Measurements from ENCODE around the gene SLC16A12.
A peak's percentile ranks its signal among the peaks of the same experiment; 100 is the strongest.

SLC16A12 gene

GRCh38 chr10:89518108-89518507 lies 17.3 kb downstream of the SLC16A12 start:
- Mint-ChIP-seq H3K4me1 (ENCODE audit: low read depth in 2 of 2) (peaks cover 0 to 2% of the 10 kb centered on the region in 2 donors), H3K27me3 (peaks cover 0 to 11% of the 10 kb centered on the region in 2 donors), H3K4me3 (no peak overlapping the region), H3K9me3 (no peaks in the 10 kb centered on the region), H3K36me3 (ENCODE audit: insufficient read depth) (no peaks in the 10 kb centered on the region), H3K27ac (no peak overlapping the region)
- DNase-seq (no peak), ATAC-seq (replicated peaks) (no peak)

- peaks cover 0 to 11% of the 10 kb centered on the region in 2 donors for H3K27me3 Mint-ChIP-seq
- H3K9me3 Mint-ChIP-seq: no peaks in the 10 kb centered on the region
- peaks cover 0 to 2% of the 10 kb centered on the region in 2 donors for H3K4me1 Mint-ChIP-seq (ENCODE audit: low read depth in 2 of 2)
- DNase-seq (no peak), ATAC-seq (replicated peaks) (no peak)
- H3K4me3 Mint-ChIP-seq: no peak overlapping the region
- H3K36me3 Mint-ChIP-seq (ENCODE audit: insufficient read depth): no peaks in the 10 kb centered on the region
- H3K27ac Mint-ChIP-seq: no peak overlapping the region
Observed at GRCh38 chr10:89516149-89516832, 19.1 kb downstream of the SLC16A12 start.

GRCh38 chr10:89515031-89515841 lies 20.2 kb downstream of the SLC16A12 start:
- Mint-ChIP-seq H3K27ac (no peak overlapping the region), H3K36me3 (ENCODE audit: insufficient read depth) (no peaks in the 10 kb centered on the region), H3K27me3 (peaks cover under 1 to 5% of the 10 kb centered on the region in 2 donors), H3K4me3 (no peak overlapping the region), H3K9me3 (no peaks in the 10 kb centered on the region), H3K4me1 (ENCODE audit: low read depth in 2 of 2) (peaks cover 0 to 2% of the 10 kb centered on the region in 2 donors)
- ATAC-seq (replicated peaks): no peak
- no peak for DNase-seq

- H3K4me1 Mint-ChIP-seq (ENCODE audit: low read depth in 2 of 2): peaks cover 0 to 2% of the 10 kb centered on the region in 2 donors
- H3K27ac Mint-ChIP-seq: no peak overlapping the region
- H3K9me3 Mint-ChIP-seq: no peaks in the 10 kb centered on the region
- ATAC-seq (replicated peaks) (no peak), DNase-seq (no peak)
- H3K27me3 Mint-ChIP-seq: peaks cover 10 to 13% of the 10 kb centered on the region in 2 donors
- H3K4me3 Mint-ChIP-seq: no peak overlapping the region
- H3K36me3 Mint-ChIP-seq (ENCODE audit: insufficient read depth): no peaks in the 10 kb centered on the region
Observed at GRCh38 chr10:89513206-89513605, 22.2 kb downstream of the SLC16A12 start.

- H3K4me3 Mint-ChIP-seq: no peak overlapping the region
- DNase-seq (no peak), ATAC-seq (replicated peaks) (no peak)
- no peaks in the 10 kb centered on the region for H3K9me3 Mint-ChIP-seq
- H3K27ac Mint-ChIP-seq: peak overlapping the region in 1 of 2 donors; percentile 45
- no peaks in the 10 kb centered on the region for H3K4me1 Mint-ChIP-seq (ENCODE audit: low read depth in 2 of 2)
- H3K36me3 Mint-ChIP-seq (ENCODE audit: insufficient read depth): no peaks in the 10 kb centered on the region
- peaks cover 29 to 56% of the 10 kb centered on the region in 2 donors for H3K27me3 Mint-ChIP-seq
Observed at GRCh38 chr10:89505640-89506275, 29.6 kb downstream of the SLC16A12 start.

- H3K9me3 Mint-ChIP-seq: no peaks in the 10 kb centered on the region
- no peak for DNase-seq
- ATAC-seq (replicated peaks): no peak
- no peak overlapping the region for H3K4me3 Mint-ChIP-seq
- H3K27me3 Mint-ChIP-seq: peaks cover 30 to 60% of the 10 kb centered on the region in 2 donors
- H3K36me3 Mint-ChIP-seq (ENCODE audit: insufficient read depth): no peaks in the 10 kb centered on the region
- no peak overlapping the region for H3K27ac Mint-ChIP-seq
- H3K4me1 Mint-ChIP-seq (ENCODE audit: low read depth in 2 of 2): no peaks in the 10 kb centered on the region
Observed at GRCh38 chr10:89504691-89505090, 30.7 kb downstream of the SLC16A12 start.

- DNase-seq (no peak), ATAC-seq (replicated peaks) (no peak)
- Mint-ChIP-seq H3K4me3 (no peak overlapping the region), H3K27me3 (peaks cover 30 to 66% of the 10 kb centered on the region in 2 donors), H3K27ac (no peak overlapping the region), H3K4me1 (ENCODE audit: low read depth in 2 of 2) (no peaks in the 10 kb centered on the region), H3K36me3 (ENCODE audit: insufficient read depth) (no peaks in the 10 kb centered on the region), H3K9me3 (no peaks in the 10 kb centered on the region)
Observed at GRCh38 chr10:89503652-89504370, 31.6 kb downstream of the SLC16A12 start.

GRCh38 chr10:89503151-89503550 lies 32.2 kb downstream of the SLC16A12 start:
- Mint-ChIP-seq H3K4me1 (ENCODE audit: low read depth in 2 of 2) (no peaks in the 10 kb centered on the region), H3K9me3 (no peaks in the 10 kb centered on the region), H3K27ac (no peak overlapping the region), H3K4me3 (no peak overlapping the region), H3K27me3 (peaks cover 34 to 64% of the 10 kb centered on the region in 2 donors), H3K36me3 (ENCODE audit: insufficient read depth) (no peaks in the 10 kb centered on the region)
- DNase-seq: no peak
- ATAC-seq (replicated peaks): no peak

GRCh38 chr10:89502549-89502948 lies 32.8 kb downstream of the SLC16A12 start:
- peaks cover 34 to 58% of the 10 kb centered on the region in 2 donors for H3K27me3 Mint-ChIP-seq
- H3K9me3 Mint-ChIP-seq: no peaks in the 10 kb centered on the region
- no peaks in the 10 kb centered on the region for H3K4me1 Mint-ChIP-seq (ENCODE audit: low read depth in 2 of 2)
- no peak overlapping the region for H3K4me3 Mint-ChIP-seq
- ATAC-seq (replicated peaks) (no peak), DNase-seq (no peak)
- H3K36me3 Mint-ChIP-seq (ENCODE audit: insufficient read depth): no peaks in the 10 kb centered on the region
- no peak overlapping the region for H3K27ac Mint-ChIP-seq

- ATAC-seq (replicated peaks): no peak
- Mint-ChIP-seq H3K27ac (no peak overlapping the region), H3K9me3 (no peaks in the 10 kb centered on the region), H3K4me1 (ENCODE audit: low read depth in 2 of 2) (no peaks in the 10 kb centered on the region), H3K27me3 (peaks cover 56 to 71% of the 10 kb centered on the region in 2 donors), H3K36me3 (ENCODE audit: insufficient read depth) (no peaks in the 10 kb centered on the region), H3K4me3 (no peak overlapping the region)
- no peak for DNase-seq
Observed at GRCh38 chr10:89494575-89494974, 40.8 kb downstream of the SLC16A12 start.

GRCh38 chr10:89494068-89494467 lies 41.3 kb downstream of the SLC16A12 start:
- Mint-ChIP-seq H3K27me3 (peaks cover 51 to 71% of the 10 kb centered on the region in 2 donors), H3K4me1 (ENCODE audit: low read depth in 2 of 2) (no peaks in the 10 kb centered on the region), H3K4me3 (no peak overlapping the region), H3K27ac (no peak overlapping the region), H3K36me3 (ENCODE audit: insufficient read depth) (no peaks in the 10 kb centered on the region), H3K9me3 (no peaks in the 10 kb centered on the region)
- ATAC-seq (replicated peaks): no peak
- DNase-seq: no peak

GRCh38 chr10:89491932-89492331 lies 43.5 kb downstream of the SLC16A12 start:
- Mint-ChIP-seq H3K4me3 (no peak overlapping the region), H3K9me3 (no peaks in the 10 kb centered on the region), H3K36me3 (ENCODE audit: insufficient read depth) (no peaks in the 10 kb centered on the region), H3K27ac (no peak overlapping the region), H3K27me3 (peaks cover 45 to 71% of the 10 kb centered on the region in 2 donors), H3K4me1 (ENCODE audit: low read depth in 2 of 2) (no peaks in the 10 kb centered on the region)
- no peak for ATAC-seq (replicated peaks)
- DNase-seq: no peak

Measured in effector memory CD8-positive, alpha-beta T cell (primary cell).